Kidney tubule cell (primary cell): ENCODE measurements around the gene CLK3.
"Not testable (repeated sequence)": the region's sequence is repeated elsewhere in the genome, so short reads cannot be mapped to it uniquely, and the experiment has no call there.

Experiments
- DNase-seq: peaks from one replicate; pipeline ENCODE4 v3.0.0-alpha.2; 2018; ENCODE audit warnings: low spot score

Gene CLK3

DNA sequence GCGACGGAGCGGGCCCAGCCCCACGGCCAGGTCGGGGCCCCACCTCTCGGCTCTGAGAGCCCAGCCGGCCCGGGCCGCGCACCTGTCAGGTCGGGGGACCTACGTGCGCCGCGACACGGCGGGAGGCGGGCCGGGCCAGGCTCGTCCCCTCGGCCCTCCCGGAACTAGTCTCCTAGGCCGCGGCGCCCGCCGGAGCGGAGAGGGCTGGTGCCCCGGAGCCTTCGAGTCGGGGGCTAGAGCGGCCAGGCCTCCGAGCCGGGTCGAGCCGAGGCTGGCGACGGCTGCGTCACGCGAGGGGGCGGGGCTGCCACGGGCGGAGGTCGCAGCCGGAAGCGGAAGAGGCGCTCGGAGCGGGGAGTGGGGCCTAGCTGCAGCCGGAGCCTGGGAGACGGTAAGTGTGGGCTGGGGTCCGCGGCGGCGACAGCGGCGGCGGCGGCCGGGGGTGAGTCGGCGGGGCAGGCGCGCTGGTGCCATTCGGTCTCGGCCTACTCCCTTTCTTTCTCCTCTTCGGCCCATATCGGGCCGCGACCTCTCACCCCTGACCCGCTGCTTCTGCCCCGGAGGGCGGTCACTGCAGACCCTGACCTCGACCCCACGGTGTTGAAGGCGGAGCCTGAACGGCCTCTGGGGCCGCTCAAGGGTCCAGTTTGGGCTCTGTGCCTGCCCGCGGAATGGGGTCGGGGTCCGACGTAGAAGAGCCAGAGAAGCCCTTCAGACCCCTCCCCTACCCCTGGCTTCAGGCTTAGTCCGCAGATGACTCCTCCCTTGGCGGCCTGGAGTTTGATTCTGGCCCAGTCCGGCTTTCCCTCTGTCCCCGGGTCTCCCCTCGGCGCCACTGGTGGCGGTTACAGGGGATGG is at the start of gene CLK3:
Gene CLK3 (plus strand): TSS at position 329 of the 858 bp plus-strand sequence. CDS start 3,361 bp downstream, outside the sequence.
- DNase-seq, result peak; percentile 96

DNA sequence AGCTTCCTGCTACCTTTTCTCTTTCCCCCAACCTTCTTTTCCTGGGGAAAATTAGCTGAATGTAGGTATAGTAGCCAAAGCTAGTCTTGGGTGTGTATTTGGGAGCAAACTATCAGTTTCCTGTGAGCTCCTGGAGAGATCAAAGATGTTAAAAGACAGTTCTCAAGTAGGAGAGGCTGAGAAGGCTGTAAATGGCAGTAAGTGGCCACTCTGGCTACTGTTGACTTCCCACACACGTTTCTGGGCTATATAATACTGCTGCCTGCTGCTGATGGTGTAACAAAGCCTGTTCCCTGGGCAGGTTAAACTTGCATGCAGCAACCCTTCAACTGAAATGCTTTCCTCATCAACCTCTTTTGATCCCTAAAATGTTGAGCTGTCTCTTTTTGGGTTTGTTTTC is 47.0 kb upstream of the CLK3 start:
- no peak for DNase-seq

DNA sequence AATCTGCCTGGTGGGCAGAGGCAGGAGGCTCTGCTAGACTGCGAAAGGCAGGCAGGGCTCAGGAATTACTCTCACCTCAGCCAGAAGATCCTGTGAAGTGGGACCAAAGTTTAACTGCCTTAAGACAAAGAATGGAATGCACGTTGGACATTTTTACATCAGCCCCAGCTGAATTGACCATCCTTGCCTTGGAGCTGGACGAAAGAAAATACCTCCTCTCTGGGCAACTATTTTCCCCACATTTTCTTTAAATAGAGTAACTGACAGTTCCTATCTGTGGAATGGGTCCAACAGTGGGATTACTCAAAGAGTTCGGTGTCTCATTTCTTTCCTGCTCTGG is 45.9 kb upstream of the CLK3 start:
- no peak for DNase-seq

DNA sequence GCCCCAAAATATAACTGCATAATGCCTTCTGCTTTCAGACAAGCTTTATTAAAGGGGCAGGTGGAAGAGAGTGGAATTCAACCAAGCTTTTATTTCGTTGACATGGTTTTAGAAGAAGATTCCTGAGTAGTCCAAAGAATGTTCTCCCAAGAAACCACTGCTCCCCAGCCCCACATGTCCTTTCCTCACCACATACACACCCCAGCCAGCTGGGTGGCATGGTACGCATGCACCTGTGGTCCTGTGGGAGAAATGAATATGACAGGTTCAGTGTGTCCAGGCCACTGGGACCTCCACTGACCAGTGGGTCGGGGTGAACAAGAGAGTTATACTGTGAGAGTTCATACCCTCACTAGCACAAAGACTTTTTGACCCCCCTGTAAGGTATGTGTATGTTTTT is 44.4 kb upstream of the CLK3 start:
- no peak for DNase-seq

DNA sequence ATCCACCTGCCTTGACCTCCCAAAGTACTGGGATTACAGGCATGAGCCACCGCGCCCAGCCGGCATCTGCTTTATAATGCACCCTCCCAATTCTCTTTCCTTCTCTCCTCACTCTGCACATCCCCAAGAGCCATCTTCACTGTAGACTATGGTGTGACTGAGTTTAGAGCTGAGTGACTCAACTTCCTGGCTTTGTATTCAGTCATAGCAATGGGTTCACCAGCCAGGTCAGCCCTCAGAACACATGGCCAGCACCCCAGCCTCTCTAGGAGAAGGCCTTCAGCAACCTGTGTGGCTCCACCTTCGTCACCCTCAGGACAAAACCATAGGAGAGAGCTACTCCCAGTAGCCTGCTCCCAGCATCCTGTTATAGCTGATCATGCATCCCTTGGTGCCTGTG is 41.6 kb upstream of the CLK3 start:
- DNase-seq, result peak; percentile 53

DNA sequence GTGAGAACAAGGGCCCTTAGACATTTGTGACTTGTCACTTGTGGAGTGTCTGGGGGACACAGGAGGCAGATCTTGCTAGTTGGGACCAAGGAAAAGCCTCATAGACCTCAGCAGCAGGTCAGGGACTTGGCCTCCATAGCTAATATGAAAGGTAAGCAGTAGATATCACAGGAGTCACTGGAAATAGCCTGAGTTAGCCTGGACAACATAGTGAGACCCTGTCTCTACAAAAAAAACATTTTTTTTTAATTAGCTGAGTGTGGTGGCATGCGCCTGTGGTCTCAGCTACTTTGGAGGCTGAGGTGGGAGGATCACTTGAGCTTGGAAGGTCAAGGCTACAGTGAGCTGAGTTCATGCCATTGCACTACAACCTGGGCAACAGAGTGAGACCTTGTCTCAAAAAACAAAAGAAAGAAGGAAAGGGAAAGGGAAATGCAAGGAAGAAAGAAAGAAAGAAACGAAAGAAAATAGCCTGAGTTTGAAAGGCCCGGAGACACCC is 37.1 kb upstream of the CLK3 start:
- no peak for DNase-seq

DNA sequence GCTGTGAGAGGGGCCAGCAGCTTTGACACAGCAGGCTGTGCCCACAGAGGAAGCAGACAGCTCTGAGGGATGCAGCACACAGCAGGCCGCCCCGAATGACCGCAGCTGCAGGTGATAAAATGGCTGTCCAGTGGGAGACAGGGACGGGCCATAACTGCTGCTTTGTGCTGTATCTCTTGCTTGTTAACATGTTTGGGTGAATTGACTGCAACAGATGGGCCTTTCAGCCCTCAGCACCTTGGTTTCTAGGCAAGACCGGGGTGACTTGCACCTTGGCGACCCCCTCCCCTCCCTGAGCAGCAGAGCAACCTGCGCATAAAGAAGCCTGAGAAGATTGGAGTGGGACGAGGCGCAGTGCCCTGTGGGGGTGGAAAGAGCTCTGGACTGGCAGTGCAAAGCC is 36.6 kb upstream of the CLK3 start:
- no peak for DNase-seq

DNA sequence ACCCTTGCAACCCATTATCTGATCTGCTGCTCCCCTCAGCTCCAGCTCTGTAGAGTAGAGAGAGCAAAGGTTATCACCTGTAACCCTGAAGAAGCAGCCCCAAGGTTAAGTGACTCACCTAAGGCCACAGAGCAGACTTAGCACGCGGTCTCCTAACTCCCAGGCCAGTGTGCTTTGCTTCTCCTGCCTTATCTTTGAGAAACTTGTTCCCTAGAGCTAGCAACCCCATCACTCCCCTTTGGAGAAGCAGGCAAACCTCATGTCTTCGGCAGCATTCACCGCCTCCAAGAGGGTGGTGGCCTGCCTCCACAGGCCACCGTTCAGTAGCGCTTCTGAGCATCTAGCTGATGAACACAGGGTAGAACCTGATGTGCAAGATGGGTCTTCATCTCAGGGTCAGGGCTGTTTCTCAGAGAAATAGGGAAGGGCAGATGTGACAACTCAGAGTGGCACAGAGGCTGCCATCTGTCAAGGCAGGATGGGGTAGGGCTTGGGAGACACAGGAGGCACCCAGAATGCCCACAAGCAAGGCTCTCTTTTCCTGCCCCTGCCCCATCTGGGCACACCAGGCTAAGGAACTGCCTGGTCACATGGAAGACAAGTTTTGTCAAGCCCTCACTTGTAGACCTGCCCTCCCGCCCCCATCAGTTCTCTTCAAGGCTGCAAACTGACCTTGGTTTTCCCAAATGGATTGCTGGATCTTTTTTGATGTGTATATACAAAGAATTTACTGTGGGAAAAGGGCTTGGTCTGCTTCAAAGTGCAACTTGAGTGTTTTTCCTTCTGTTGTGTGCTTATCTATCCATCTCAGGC is 34.9 kb upstream of the CLK3 start:
- DNase-seq, result no peak

DNA sequence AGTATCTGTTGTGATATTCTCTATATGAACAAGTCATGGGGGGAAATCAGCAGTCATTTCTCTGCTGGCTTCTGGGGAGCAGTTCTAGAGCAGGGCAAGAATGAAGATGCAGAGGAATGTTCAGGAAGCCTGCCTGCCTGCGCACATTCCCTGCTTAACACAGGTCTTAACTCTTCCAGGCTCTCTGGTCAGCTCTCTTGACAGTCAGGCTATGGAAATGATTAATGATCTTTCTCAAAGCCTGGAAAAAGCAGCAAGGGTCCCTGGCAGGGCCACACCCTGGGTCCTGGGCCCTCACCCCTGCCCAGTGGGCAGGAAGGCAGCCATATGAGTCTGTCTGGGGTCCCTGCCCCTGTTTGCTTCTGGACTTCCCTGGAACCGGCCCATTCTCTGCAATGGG is 31.4 kb upstream of the CLK3 start:
- no peak for DNase-seq

DNA sequence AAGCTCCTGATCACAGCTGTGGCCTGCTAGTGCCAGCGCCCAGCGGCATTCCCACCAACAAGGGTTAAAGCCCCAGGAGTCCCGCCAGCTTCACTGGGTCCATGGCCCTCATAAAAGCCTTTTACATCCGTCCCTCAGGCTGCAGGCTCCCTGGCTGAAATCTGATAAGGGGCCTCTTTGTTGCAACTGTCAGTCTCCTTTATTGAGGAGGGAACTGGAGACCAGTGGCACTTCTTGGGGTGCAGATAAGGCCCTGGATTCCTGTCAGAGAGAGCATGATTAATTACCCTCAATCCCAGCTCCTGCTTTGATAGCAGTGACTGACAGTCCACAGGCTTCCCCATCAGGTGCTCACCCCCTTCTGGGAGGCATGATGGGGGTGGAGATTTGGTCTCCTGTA is 30.9 kb upstream of the CLK3 start:
- DNase-seq, result no peak

DNA sequence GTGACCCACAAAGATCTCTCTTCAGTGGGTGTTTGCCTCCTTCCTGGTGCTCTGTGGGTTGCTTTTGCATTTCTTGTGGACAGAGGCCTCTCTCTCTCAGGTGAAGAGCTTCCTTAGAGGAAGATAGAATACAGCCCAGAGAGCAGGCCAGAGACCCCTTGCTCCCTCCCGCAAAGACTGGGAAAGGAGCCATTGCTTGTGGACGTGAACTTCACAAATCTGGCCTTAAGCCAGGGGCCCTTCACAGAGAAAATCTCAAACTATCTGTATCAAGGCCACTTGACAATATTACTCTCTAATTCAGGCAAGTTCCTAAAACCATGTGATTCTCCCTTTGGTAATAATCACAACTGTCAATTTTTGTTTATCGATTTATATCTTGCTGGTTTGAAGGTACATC is 30.4 kb upstream of the CLK3 start:
- no peak for DNase-seq

DNA sequence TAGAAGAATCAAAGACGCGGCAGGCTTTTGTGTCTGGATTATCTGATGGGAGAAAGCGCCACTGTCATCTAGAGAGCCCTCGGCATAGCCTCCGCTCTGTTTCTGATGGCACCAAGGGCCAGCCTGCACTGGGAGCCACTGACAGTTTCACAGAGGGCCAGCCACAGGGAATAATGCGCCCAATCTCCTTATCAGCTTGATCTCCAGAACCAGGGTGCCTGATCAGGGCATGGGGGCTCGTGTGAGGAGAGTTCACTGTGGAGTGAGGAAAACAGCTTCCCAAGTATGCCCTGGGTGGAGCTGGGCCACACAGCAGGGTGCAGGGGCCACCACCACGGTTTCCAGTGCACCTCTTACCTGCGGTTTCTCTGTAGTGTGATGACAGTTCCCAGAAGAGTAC is 29.8 kb upstream of the CLK3 start:
- no peak for DNase-seq

DNA sequence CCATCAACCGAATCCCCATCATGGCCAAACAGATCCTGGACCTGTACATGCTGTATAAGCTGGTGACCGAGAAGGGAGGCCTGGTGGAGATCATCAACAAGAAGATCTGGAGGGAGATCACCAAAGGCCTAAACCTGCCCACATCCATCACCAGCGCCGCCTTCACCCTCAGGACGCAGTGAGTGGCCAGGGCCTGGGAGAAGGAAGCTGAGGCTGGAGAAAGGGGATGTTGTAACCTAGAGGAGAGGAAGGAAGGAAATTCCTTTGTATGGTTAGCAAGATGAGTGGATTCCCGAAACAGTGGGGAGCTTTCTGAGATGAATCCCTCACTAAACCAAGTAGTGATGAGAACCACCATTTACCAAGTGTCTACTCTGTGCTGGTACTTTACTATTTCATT is 25.8 kb upstream of the CLK3 start:
- no peak for DNase-seq

DNA sequence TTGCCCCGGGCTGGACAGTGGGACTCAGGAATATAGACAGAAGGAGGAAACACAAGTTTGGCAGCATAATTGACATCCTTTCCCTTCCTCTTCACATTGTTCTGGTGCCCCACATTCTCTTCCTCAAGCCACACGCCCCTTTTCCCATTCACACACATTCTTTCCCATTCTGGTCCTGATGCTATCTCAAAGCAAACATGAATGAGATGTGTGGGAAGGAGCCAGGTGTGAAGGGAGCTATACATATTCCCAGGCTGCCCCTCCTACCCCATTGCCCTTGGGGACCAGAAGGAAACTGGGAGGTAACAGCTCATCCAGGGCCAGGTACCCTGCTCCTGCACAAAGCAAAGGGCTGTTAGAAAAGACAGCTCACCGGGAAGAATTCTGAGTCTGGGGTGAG is 23.4 kb upstream of the CLK3 start:
- no peak for DNase-seq

DNA sequence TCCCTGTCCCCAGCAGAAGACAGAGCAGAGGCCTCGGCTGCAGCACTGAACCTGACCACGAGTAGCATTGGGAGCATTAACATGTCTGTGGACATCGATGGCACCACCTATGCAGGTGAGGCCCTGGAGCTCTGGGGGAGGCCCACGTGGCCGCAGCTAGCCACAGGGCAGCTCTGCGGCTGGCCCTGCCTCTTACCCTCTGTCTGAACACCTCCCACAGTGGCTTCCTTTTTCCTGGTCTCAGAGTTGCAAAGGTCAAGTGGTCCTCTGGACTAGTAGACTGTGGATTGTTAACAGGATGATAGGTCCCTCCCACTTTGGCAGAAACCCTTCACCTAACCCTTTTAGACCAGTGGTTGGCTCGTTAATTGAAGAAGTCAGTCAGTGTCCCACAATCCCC is 22.5 kb upstream of the CLK3 start:
- no peak for DNase-seq

DNA sequence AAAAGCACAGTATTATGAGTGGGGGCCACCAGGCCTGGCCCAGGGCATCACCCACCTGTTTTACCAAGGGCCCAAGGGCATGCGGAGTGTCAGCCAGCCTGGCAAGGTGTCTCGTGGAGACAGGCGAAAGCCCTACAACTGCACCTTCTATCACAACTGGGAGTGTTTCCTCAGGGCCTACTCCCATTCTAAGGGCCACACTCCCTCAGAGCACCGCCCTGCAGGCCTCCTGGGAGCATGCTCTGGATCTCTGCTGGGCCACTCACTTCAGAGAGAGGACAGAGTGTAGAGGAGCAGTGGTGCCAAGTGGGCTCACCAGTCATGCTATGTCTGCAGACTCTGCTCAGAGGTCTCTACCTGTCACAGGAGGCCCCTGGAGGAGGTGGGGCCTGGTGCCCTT is 21.2 kb upstream of the CLK3 start:
- DNase-seq, result no peak

DNA sequence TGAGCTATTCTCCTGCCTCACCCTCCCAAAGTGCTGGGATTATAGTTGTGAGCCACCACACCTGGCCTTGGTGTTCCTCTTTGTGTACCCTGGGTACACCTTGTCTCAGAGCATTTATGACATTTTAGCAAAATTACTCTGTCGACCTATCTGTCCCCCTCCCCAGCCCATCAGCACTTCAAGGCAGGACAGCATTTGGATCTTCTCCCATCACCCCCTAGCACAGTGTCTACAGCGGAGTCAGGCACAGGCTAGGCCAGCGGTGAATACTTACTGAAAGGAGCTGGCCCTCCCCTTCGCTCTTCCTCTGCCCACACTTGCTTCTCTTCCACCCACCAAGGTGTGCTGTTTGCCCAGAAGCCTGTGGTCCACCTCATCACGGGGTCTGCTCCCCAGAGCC is 20.4 kb upstream of the CLK3 start:
- no peak for DNase-seq

DNA sequence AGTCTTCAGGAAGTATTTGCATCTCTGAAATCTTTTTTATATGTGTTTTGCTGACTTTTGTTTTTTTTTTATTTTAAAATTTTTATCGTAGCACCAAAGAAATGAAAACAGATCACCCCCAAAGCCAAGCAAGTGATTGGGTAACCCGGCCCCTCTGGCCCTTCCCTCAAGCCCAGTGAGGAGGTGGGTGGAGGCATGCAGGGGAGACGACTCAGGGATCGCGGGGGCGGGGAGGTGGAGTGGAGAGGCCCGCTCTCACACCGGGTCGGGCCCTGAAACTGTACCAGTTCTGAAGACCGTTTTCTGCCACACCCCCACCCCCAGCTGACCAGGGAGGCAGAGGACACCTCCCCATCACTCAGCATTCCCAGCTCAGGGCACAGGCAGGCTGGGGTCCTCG is 18.9 kb upstream of the CLK3 start:
- DNase-seq, result not testable (repeated sequence)

DNA sequence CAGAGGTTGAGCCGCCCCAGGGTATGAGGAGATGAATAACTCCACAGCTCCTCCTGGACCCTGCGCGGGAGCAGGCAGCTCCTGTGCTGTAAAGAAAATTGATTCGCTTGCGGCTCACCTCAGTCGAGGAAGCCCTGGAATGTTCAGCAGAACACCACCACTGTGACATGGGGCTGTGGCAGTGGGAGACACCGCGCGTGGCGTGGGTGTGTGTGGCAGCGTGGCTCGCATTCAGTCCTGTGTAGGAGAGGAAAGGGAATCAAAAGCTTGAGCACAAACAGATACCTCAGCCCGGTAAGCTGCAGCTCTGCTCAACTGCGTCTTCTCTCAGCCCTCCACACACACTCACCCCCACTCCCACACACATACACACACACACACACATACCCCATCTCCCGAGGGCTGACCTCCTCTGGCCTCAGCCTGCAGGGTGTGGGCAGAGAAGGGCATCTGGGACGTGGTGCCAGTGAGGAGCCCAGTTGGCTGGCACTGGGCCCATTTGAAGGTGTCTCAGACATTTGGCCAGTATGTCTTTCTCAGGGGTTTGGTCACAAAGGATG is 18.4 kb upstream of the CLK3 start:
- DNase-seq, result not testable (repeated sequence)

DNA sequence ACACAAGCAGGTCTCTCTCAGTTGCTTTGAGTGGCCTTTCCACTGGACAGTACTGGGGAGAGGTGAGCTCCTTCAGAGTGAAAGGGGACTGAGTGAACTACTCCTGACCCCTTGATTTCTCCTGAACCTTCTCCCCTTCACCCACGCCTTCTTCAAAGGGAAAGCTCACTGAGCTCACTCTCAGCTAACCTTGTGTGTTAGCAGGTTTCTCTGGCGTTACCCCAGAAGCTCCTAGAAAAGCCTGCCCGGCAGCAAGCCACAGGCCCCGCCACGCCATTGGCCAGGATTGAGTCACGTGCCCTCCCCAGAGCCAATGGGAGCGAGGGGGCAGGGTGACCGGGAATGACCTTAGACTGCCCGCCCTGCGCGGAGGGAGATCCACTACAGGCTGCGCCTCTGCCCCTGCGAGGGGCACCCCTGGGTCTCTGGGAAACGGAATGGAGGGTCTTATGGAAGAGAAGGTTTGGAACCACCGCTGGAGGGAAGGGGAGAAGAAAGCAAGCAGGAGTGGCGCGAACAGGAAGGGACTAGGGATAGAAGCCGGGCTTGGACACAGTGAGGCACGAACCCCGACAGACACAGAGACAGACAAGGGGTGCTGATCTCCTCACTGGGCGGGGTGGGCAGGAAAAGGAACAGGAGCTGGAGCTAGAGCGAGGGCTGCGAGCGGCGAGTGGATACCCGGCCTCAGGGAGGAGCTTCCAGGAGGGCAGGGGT is 17.4 kb upstream of the CLK3 start:
- DNase-seq, result peak; percentile 88

DNA sequence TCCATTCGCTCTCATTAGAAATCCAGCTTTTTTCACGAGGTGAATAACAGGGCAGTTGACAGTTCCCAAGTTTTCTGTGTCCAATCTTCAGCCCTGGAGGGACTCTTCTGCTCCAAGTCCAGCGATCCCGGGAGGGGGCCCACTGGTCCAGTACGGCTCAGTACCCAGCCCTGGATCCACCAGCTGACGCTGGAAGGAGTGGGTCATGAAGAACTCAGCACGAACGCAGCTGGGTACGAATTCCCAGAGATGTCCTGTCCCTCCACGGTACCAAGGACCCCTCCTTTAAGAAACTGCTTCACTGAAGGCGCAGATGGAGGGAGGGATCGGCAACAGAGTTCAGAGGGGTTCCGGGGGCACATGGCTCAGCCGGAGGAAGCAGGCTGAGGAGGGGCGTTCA is 16.5 kb upstream of the CLK3 start:
- no peak for DNase-seq

DNA sequence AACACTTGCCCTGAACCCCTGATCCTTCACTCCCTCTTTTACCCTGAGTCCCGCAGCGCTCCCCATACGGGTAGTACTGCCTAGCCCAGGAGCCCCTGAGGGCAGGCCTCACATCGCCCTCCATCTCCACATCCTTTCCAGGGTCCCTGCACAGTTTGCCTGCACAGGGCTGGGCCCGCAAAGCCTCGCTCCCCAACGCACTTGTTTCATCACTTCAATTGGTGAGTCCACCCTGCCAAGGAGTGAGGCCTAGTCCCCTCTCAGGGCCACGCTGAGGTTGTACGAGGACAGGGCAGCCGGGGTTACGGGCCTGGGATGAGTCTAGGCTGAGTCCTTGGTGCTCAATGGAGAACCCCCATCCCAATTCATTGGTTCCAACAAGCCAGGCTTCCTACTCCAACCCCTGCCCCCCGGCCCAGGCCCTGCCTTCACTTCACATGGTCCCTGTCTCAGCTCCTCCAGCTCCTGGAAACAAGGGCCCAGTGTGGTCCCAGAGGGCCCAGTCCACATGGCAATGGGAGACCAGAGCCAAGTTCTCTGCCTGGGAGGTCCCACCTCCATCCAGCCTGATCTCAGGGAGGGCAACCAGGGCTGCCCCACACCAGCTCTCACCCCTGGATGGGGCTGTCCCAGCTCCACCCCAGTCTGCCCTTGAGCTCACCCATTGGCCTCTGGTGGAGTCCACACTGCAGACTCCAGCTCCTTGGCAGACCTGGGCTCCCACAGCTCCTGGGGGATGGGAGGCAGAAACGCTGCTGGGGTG is 12.4 kb upstream of the CLK3 start:
- DNase-seq, result no peak
